PFSK-1 (cell line): ENCODE results near the gene BMP7.

ENCODE experiments used
- FOXP2 ChIP-seq: optimal IDR thresholded peaks from 2 replicates; pipeline ENCODE3; 2011; ENCODE audit warnings: borderline replicate concordance, control low read depth, inconsistent platforms; ENCODE audit not compliant: insufficient read depth; ENCODE audit errors: extremely low read length, extremely low read depth
- POLR2AphosphoS5 ChIP-seq: IDR thresholded peaks from 2 replicates; pipeline ENCODE4 v1.6.1; 2012; ENCODE audit warnings: low read depth, mild to moderate bottlenecking, control low read depth, low read length, moderate library complexity
- REST ChIP-seq, 2 experiments: IDR thresholded peaks; 2 replicates each; pipeline versions ENCODE4 v1.6.1 to v1.8.0; 2011 to 2012; ENCODE audit warnings: low read depth in 2 of 2, low read length in 2 of 2, control low read depth in 1 of 2, inconsistent platforms in 1 of 2, mild to moderate bottlenecking in 1 of 2, moderate library complexity in 1 of 2; ENCODE audit not compliant: insufficient read depth in 1 of 2
- SIN3A ChIP-seq: IDR thresholded peaks from 2 replicates; pipeline ENCODE4 v1.6.1; 2012; ENCODE audit warnings: mild to moderate bottlenecking, low read length, moderate library complexity, borderline replicate concordance; ENCODE audit not compliant: insufficient read depth
- TAF1 ChIP-seq: IDR thresholded peaks from 2 replicates; pipeline ENCODE4 v1.6.1; 2012; ENCODE audit warnings: low read length, control low read depth, borderline replicate concordance; ENCODE audit not compliant: insufficient read depth

Gene BMP7

GRCh38 chr20:57251949-57252348, 14.5 kb downstream of the BMP7 start:
- TF ChIP-seq SIN3A (no peak), POLR2AphosphoS5 (no peak), TAF1 (no peak), REST (IDR thresholded peaks at IDR 0.05; ENCODE audit: insufficient read depth in 1 of 2, low read depth in 2 of 2, low read length in 2 of 2) (no peak), FOXP2 (no peak)

GRCh38 chr20:57251344-57251743, 15.1 kb downstream of the BMP7 start:
- no peak for TF ChIP-seq POLR2AphosphoS5
- no peak for TF ChIP-seq REST (IDR thresholded peaks at IDR 0.05; ENCODE audit: insufficient read depth in 1 of 2, low read depth in 2 of 2, low read length in 2 of 2)
- TF ChIP-seq TAF1, result no peak
- TF ChIP-seq FOXP2, result no peak
- TF ChIP-seq SIN3A, result no peak

- no peak for TF ChIP-seq REST (IDR thresholded peaks at IDR 0.05; ENCODE audit: insufficient read depth in 1 of 2, low read depth in 2 of 2, low read length in 2 of 2)
- no peak for TF ChIP-seq SIN3A
- TF ChIP-seq FOXP2, result no peak
- no peak for TF ChIP-seq TAF1
- no peak for TF ChIP-seq POLR2AphosphoS5
These were observed 15.7 kb downstream of the BMP7 start for GRCh38 chr20:57250607-57251343.

GRCh38 chr20:57249772-57250171, 16.7 kb downstream of the BMP7 start:
- TF ChIP-seq SIN3A, result no peak
- TF ChIP-seq REST (IDR thresholded peaks at IDR 0.05; ENCODE audit: insufficient read depth in 1 of 2, low read depth in 2 of 2, low read length in 2 of 2), result no peak
- TF ChIP-seq POLR2AphosphoS5, result no peak
- TF ChIP-seq FOXP2, result no peak

- no peak for TF ChIP-seq FOXP2
- no peak for TF ChIP-seq SIN3A
- TF ChIP-seq REST (IDR thresholded peaks at IDR 0.05; ENCODE audit: insufficient read depth in 1 of 2, low read depth in 2 of 2, low read length in 2 of 2), result no peak
- TF ChIP-seq TAF1, result no peak
- TF ChIP-seq POLR2AphosphoS5, result no peak
These were observed 17.4 kb downstream of the BMP7 start for GRCh38 chr20:57249073-57249472.
